ENCODE data around the gene SERGEF.

The SERGEF gene

GRCh38 chr11:17954395-17955252 lies 58.2 kb downstream of the SERGEF start:
- no peak for DNase-seq (ENCODE audit: low read depth)

GRCh38 chr11:17952487-17952886 lies 60.4 kb downstream of the SERGEF start:
- DNase-seq (ENCODE audit: low read depth), result no peak
- TF ChIP-seq CTCF (conservative IDR thresholded peaks at IDR 0.05; ENCODE audit: low read depth, low read length), result no peak
- no peak overlapping the region for H3K4me3 ChIP-seq (ENCODE audit: low read length)

More at GRCh38 chr11:17954395-17955252, 58.2 kb downstream of the SERGEF start:
- H3K4me3 ChIP-seq (ENCODE audit: low read length), result no peak overlapping the region
- no peak for TF ChIP-seq CTCF (conservative IDR thresholded peaks at IDR 0.05; ENCODE audit: low read depth, low read length)

GRCh38 chr11:17951685-17952388 lies 61.0 kb downstream of the SERGEF start:
- H3K4me3 ChIP-seq (ENCODE audit: low read length), result no peak overlapping the region
- TF ChIP-seq CTCF (conservative IDR thresholded peaks at IDR 0.05; ENCODE audit: low read depth, low read length), result no peak

GRCh38 chr11:17950644-17951043 lies 62.2 kb downstream of the SERGEF start:
- H3K4me3 ChIP-seq (ENCODE audit: low read length), result no peak overlapping the region
- no peak for DNase-seq (ENCODE audit: low read depth)
- no peak for TF ChIP-seq CTCF (conservative IDR thresholded peaks at IDR 0.05; ENCODE audit: low read depth, low read length)

More at GRCh38 chr11:17951685-17952388, 61.0 kb downstream of the SERGEF start:
- no peak for DNase-seq (ENCODE audit: low read depth)

- DNase-seq (ENCODE audit: low read depth), result no peak
- no peak for TF ChIP-seq CTCF (conservative IDR thresholded peaks at IDR 0.05; ENCODE audit: low read depth, low read length)
- H3K4me3 ChIP-seq (ENCODE audit: low read length), result no peak overlapping the region
Measured at GRCh38 chr11:17948296-17948695, 64.6 kb downstream of the SERGEF start.

GRCh38 chr11:17939542-17939941 lies 73.3 kb downstream of the SERGEF start:
- DNase-seq (ENCODE audit: low read depth), result no peak
- no peak for TF ChIP-seq CTCF (conservative IDR thresholded peaks at IDR 0.05; ENCODE audit: low read depth, low read length)
- no peak overlapping the region for H3K4me3 ChIP-seq (ENCODE audit: low read length)
